HepG2 (cell line): ENCODE results near the gene FGF7. TPM values are rescaled to one million over a fixed set of nuclear protein-coding genes. Genes with fewer than 3 reads are reported as not detected.

Source experiments
- ATAC-seq: fragments of 200-7000 bp; cut with Tn5 transposase; 3 replicates; pipeline ENCODE4 v1.9.1; 2020; ENCODE audit warnings: mild to moderate bottlenecking, moderate library complexity
- BruUV-seq: library from RNA; stranded (reverse); fragments of 400-500 nt; replicated peaks from 2 replicates; lab custom pipeline; 2021; lab: Mats Ljungman, UMichigan
- CTCF ChIA-PET: fragments of 300-600 bp; formaldehyde crosslinking; extraction: SDS; loops from one replicate; lab custom pipeline; 2021; ENCODE audit warnings: low total read pairs, inconsistent platforms, low intra/inter-chr PET ratio; lab: Yijun Ruan, JAX
- POLR2A ChIA-PET: fragments of 350-600 bp; sonication (Branson Sonifier 250); formaldehyde crosslinking; loops from one replicate; lab custom pipeline; 2020; ENCODE audit warnings: antibody characterized with exemption, inconsistent platforms; lab: Yijun Ruan, JAX
- DNase-seq: peaks from one replicate; pipeline ENCODE4 v3.0.0-alpha.2; 2015; ENCODE audit warnings: low spot score
- FAIRE-seq: peaks from 3 replicates; lab custom pipeline; 2011; peaks lifted over from hg19 to GRCh38; lab: Jason Lieb, UNC
- H2AFZ ChIP-seq: one replicate; pipeline ENCODE4 v1.6.1; 2011; ENCODE audit warnings: low read length, inconsistent platforms
- H3K27ac ChIP-seq: fragments of 300-600 bp; 3 replicates; pipeline ENCODE4 v1.8.0; 2011; ENCODE audit warnings: mixed run types, mild to moderate bottlenecking, mixed read lengths, low read length, inconsistent platforms; ENCODE audit not compliant: insufficient read depth; ENCODE audit errors: extremely low read length
- H3K27me3 ChIP-seq, 2 experiments: fragments of 200-600 bp in 1 of 2; 2 replicates in 1 of 2; 3 replicates in 1 of 2; pipeline versions ENCODE4 v1.6.0 to v1.8.0; 2011; ENCODE audit warnings: low read length in 2 of 2, mild to moderate bottlenecking in 2 of 2, moderate library complexity in 2 of 2, inconsistent platforms in 1 of 2; ENCODE audit not compliant: insufficient read depth in 2 of 2, control insufficient read depth in 1 of 2
- H3K36me3 ChIP-seq, 2 experiments: fragments of 200-600 bp in 1 of 2; replicated peaks in 1 of 2; 2 replicates in 1 of 2; 3 replicates in 1 of 2; pipeline versions ENCODE4 v1.5.1 to v1.8.0; 2011; ENCODE audit warnings: low read length in 2 of 2, inconsistent platforms in 1 of 2; ENCODE audit not compliant: insufficient read depth in 2 of 2, control insufficient read depth in 1 of 2
- H3K4me1 ChIP-seq: 2 replicates; pipeline ENCODE4 v1.5.1; 2012; ENCODE audit warnings: low read length, inconsistent platforms; ENCODE audit not compliant: insufficient read depth
- H3K4me2 ChIP-seq: 2 replicates; pipeline ENCODE4 v1.6.0; 2011; ENCODE audit warnings: low read depth, low read length, inconsistent platforms
- H3K4me3 ChIP-seq, 3 experiments: fragments of 200-600 bp in 1 of 3; sonication (generic), shearing (Covaris generic) in 1 of 3; replicated peaks in 1 of 3; 2 replicates each; pipeline ENCODE4 v1.5.1; 2011 to 2016; ENCODE audit warnings: low read length in 3 of 3, inconsistent platforms in 2 of 3, low read depth in 2 of 3, mild to moderate bottlenecking in 2 of 3, control low read depth in 1 of 3, mixed read lengths in 1 of 3; ENCODE audit not compliant: insufficient read depth in 1 of 3
- H3K79me2 ChIP-seq: one replicate; pipeline ENCODE4 v1.6.1; 2011; ENCODE audit warnings: low read length, inconsistent platforms; ENCODE audit not compliant: insufficient read depth
- H3K9ac ChIP-seq: 2 replicates; pipeline ENCODE4 v1.6.0; 2011; ENCODE audit warnings: mild to moderate bottlenecking, low read depth, low read length, inconsistent platforms; ENCODE audit not compliant: insufficient read depth
- H3K9me3 ChIP-seq: 2 replicates; pipeline ENCODE4 v1.5.1; 2012; ENCODE audit warnings: mild to moderate bottlenecking, low read length
- H4K20me1 ChIP-seq: 2 replicates; pipeline ENCODE4 v1.6.0; 2011; ENCODE audit warnings: inconsistent platforms, mild to moderate bottlenecking, low read length, moderate library complexity; ENCODE audit not compliant: insufficient read depth
- CHCHD3 ChIP-seq: sonication (generic); formaldehyde crosslinking; IDR thresholded peaks from 2 replicates; pipeline ENCODE4 v1.8.0; 2022; ENCODE audit warnings: mild to moderate bottlenecking, missing genetic modification reagents, moderate library complexity
- ELF3 ChIP-seq: IDR thresholded peaks from 2 replicates; pipeline ENCODE4 v1.6.1; 2016; ENCODE audit warnings: missing genetic modification reagents, missing compliant biosample characterization
- ISX ChIP-seq: sonication (generic); formaldehyde crosslinking; conservative IDR thresholded peaks from 2 replicates; pipeline ENCODE4 v1.5.0; 2020; ENCODE audit warnings: missing genetic modification reagents
- MZF1 ChIP-seq: sonication (generic); formaldehyde crosslinking; IDR thresholded peaks from 2 replicates; pipeline ENCODE4 v1.8.1; 2023; ENCODE audit warnings: mild to moderate bottlenecking, missing genetic modification reagents, borderline replicate concordance
- NONO ChIP-seq, 2 experiments: fragments of 450-650 bp in 1 of 2; sonication (generic) in 1 of 2; formaldehyde crosslinking in 1 of 2; IDR thresholded peaks in 1 of 2; conservative IDR thresholded peaks in 1 of 2; 2 replicates each; pipeline versions ENCODE4 v1.6.1 to v1.8.0; 2017 to 2022; ENCODE audit warnings: mild to moderate bottlenecking in 1 of 2, missing genetic modification reagents in 1 of 2, moderate library complexity in 1 of 2
- NR3C1 ChIP-seq: sonication (generic); formaldehyde crosslinking; IDR thresholded peaks from 2 replicates; pipeline ENCODE4 v1.4.0; 2020; ENCODE audit warnings: missing genetic modification reagents
- TEAD2 ChIP-seq: sonication (generic); formaldehyde crosslinking; IDR thresholded peaks from 2 replicates; pipeline ENCODE4 v1.9.0; 2021; ENCODE audit warnings: missing genetic modification reagents
- ZNF557 ChIP-seq: sonication (generic); formaldehyde crosslinking; IDR thresholded peaks from 2 replicates; pipeline ENCODE4 v1.4.0; 2020; ENCODE audit warnings: missing genetic modification reagents
- ZSCAN21 ChIP-seq: sonication (generic); formaldehyde crosslinking; IDR thresholded peaks from 2 replicates; pipeline ENCODE4 v1.8.0; 2022; ENCODE audit warnings: mild to moderate bottlenecking, missing genetic modification reagents, moderate library complexity, borderline replicate concordance
- WGBS: methylation state at CpG from one replicate; pipeline ENCODE4 v1.1.6; 2017; ENCODE audit warnings: low lambda C conversion rate; 5-methylcytosine and 5-hydroxymethylcytosine counted together
- in situ Hi-C: cut with HindIII; loops from 2 replicates; pipeline ENCODE4 v1.10.0; 2017; ENCODE audit warnings: low pct_unique_long_range_greater_than_20kb; ENCODE audit not compliant: extremely low pct_ligation_motif_present
- intact Hi-C: fragments of 100-400 bp; cut with micrococcal nuclease; formaldehyde crosslinking; loops from one replicate; pipeline ENCODE4 v1.10.0; 2022; ENCODE audit not compliant: unreplicated experiment
- polyA plus RNA-seq, 8 experiments: library from polyadenylated mRNA; depleted of rRNA in 3 of 8; stranded (reverse) in 7 of 8; unstranded in 1 of 8; fragments of >200 nt; fragmentation: Illumina TruSeq in 4 of 8; extraction: Trizol in 4 of 8; gene quantifications; 2 replicates each; pipeline versions ENCODE4 v1.2.1 to v1.2.3, GENCODE V29; 2011 to 2016; ENCODE audit warnings: low read depth in 4 of 8, missing spikeins in 1 of 8, mixed read lengths in 1 of 8; ENCODE audit not compliant: insufficient read depth in 1 of 8
- total RNA-seq, 5 experiments: library from RNA; depleted of rRNA; stranded (reverse); fragments of >200 nt; fragmentation: Illumina TruSeq; extraction: Trizol; gene quantifications; 2 replicates each; pipeline ENCODE4 v1.2.3, GENCODE V29; 2016; ENCODE audit warnings: low read depth in 1 of 5
- TF ChIP-seq, protein P1 (sequence below): sonication (generic); formaldehyde crosslinking; IDR thresholded peaks from 2 replicates; pipeline ENCODE4 v1.4.0; 2020; ENCODE audit warnings: missing genetic modification reagents, borderline replicate concordance
- TF ChIP-seq, protein P2 (sequence below): sonication (generic); formaldehyde crosslinking; IDR thresholded peaks from 2 replicates; pipeline ENCODE4 v1.4.0; 2020; ENCODE audit warnings: mild to moderate bottlenecking, low read depth, missing genetic modification reagents
- TF ChIP-seq, protein P3 (sequence below): sonication (generic); formaldehyde crosslinking; IDR thresholded peaks from 2 replicates; pipeline ENCODE4 v1.4.0; 2020; ENCODE audit warnings: mild to moderate bottlenecking, missing genetic modification reagents
- TF ChIP-seq, protein P4 (sequence below): sonication (generic); formaldehyde crosslinking; IDR thresholded peaks from 2 replicates; pipeline ENCODE4 v1.5.1; 2020; ENCODE audit warnings: missing genetic modification reagents, mild to moderate bottlenecking, borderline replicate concordance

Gene FGF7
- total and polyA plus RNA-seq, 2 of the 13 experiments (the other 11 are each of a cell fraction or from before 2014, with no cell fraction given), result not detected

DNA sequence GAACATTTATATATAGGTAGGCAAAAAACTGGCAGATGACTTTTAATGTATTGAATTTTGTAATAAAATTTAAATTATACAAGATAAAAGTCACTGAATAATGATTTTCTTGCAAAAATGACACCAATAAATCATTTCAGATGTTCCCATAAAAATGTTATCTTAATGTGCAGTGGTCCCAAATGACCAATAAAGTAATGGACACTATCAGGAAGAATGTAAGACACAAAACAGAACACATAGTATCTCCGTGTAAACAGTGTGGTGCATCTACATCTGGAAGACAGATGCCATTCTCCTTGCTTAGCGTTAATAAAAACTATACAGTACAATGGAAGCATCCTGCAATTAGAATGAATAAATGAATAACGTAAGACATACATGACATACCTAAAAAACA lies 41.5 kb downstream of the FGF7 start:
- POLR2A ChIA-PET, result no interaction called here
- no peak for FAIRE-seq
- TF ChIP-seq, protein P1, sequence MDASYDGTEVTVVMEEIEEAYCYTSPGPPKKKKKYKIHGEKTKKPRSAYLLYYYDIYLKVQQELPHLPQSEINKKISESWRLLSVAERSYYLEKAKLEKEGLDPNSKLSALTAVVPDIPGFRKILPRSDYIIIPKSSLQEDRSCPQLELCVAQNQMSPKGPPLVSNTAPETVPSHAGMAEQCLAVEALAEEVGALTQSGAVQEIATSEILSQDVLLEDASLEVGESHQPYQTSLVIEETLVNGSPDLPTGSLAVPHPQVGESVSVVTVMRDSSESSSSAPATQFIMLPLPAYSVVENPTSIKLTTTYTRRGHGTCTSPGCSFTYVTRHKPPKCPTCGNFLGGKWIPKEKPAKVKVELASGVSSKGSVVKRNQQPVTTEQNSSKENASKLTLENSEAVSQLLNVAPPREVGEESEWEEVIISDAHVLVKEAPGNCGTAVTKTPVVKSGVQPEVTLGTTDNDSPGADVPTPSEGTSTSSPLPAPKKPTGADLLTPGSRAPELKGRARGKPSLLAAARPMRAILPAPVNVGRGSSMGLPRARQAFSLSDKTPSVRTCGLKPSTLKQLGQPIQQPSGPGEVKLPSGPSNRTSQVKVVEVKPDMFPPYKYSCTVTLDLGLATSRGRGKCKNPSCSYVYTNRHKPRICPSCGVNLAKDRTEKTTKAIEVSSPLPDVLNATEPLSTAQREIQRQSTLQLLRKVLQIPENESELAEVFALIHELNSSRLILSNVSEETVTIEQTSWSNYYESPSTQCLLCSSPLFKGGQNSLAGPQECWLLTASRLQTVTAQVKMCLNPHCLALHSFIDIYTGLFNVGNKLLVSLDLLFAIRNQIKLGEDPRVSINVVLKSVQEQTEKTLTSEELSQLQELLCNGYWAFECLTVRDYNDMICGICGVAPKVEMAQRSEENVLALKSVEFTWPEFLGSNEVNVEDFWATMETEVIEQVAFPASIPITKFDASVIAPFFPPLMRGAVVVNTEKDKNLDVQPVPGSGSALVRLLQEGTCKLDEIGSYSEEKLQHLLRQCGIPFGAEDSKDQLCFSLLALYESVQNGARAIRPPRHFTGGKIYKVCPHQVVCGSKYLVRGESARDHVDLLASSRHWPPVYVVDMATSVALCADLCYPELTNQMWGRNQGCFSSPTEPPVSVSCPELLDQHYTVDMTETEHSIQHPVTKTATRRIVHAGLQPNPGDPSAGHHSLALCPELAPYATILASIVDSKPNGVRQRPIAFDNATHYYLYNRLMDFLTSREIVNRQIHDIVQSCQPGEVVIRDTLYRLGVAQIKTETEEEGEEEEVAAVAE (CRISPR knock-in tag), result no peak
- no peak for TF ChIP-seq NR3C1
- TF ChIP-seq, protein P2, sequence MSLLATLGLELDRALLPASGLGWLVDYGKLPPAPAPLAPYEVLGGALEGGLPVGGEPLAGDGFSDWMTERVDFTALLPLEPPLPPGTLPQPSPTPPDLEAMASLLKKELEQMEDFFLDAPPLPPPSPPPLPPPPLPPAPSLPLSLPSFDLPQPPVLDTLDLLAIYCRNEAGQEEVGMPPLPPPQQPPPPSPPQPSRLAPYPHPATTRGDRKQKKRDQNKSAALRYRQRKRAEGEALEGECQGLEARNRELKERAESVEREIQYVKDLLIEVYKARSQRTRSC (CRISPR knock-in tag), result no peak
- TF ChIP-seq NONO (IDR thresholded peaks at IDR 0.05), result no peak
- no peak for TF ChIP-seq NONO (CRISPR knock-in tag; conservative IDR thresholded peaks at IDR 0.05)
- no peak for TF ChIP-seq ZNF557 (CRISPR knock-in tag)
- TF ChIP-seq CHCHD3 (CRISPR knock-in tag), result no peak
- TF ChIP-seq MZF1 (CRISPR knock-in tag), result no peak
- no peak for TF ChIP-seq TEAD2 (CRISPR knock-in tag)
- no peak for TF ChIP-seq ISX
- TF ChIP-seq, protein P3, sequence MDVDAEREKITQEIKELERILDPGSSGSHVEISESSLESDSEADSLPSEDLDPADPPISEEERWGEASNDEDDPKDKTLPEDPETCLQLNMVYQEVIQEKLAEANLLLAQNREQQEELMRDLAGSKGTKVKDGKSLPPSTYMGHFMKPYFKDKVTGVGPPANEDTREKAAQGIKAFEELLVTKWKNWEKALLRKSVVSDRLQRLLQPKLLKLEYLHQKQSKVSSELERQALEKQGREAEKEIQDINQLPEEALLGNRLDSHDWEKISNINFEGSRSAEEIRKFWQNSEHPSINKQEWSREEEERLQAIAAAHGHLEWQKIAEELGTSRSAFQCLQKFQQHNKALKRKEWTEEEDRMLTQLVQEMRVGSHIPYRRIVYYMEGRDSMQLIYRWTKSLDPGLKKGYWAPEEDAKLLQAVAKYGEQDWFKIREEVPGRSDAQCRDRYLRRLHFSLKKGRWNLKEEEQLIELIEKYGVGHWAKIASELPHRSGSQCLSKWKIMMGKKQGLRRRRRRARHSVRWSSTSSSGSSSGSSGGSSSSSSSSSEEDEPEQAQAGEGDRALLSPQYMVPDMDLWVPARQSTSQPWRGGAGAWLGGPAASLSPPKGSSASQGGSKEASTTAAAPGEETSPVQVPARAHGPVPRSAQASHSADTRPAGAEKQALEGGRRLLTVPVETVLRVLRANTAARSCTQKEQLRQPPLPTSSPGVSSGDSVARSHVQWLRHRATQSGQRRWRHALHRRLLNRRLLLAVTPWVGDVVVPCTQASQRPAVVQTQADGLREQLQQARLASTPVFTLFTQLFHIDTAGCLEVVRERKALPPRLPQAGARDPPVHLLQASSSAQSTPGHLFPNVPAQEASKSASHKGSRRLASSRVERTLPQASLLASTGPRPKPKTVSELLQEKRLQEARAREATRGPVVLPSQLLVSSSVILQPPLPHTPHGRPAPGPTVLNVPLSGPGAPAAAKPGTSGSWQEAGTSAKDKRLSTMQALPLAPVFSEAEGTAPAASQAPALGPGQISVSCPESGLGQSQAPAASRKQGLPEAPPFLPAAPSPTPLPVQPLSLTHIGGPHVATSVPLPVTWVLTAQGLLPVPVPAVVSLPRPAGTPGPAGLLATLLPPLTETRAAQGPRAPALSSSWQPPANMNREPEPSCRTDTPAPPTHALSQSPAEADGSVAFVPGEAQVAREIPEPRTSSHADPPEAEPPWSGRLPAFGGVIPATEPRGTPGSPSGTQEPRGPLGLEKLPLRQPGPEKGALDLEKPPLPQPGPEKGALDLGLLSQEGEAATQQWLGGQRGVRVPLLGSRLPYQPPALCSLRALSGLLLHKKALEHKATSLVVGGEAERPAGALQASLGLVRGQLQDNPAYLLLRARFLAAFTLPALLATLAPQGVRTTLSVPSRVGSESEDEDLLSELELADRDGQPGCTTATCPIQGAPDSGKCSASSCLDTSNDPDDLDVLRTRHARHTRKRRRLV (CRISPR knock-in tag), result no peak
- TF ChIP-seq ZSCAN21 (CRISPR knock-in tag), result no peak
- no peak for TF ChIP-seq ELF3
- TF ChIP-seq, protein P4, sequence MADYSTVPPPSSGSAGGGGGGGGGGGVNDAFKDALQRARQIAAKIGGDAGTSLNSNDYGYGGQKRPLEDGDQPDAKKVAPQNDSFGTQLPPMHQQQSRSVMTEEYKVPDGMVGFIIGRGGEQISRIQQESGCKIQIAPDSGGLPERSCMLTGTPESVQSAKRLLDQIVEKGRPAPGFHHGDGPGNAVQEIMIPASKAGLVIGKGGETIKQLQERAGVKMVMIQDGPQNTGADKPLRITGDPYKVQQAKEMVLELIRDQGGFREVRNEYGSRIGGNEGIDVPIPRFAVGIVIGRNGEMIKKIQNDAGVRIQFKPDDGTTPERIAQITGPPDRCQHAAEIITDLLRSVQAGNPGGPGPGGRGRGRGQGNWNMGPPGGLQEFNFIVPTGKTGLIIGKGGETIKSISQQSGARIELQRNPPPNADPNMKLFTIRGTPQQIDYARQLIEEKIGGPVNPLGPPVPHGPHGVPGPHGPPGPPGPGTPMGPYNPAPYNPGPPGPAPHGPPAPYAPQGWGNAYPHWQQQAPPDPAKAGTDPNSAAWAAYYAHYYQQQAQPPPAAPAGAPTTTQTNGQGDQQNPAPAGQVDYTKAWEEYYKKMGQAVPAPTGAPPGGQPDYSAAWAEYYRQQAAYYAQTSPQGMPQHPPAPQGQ (CRISPR knock-in tag), result no peak

More for the DNA sequence above, 41.5 kb downstream of the FGF7 start:
- in situ Hi-C loops, result no loop called here
- Histone ChIP-seq H3K36me3 (no peaks in the 10 kb centered on the region), H3K9ac (no peak overlapping the region), H4K20me1 (no peaks in the 10 kb centered on the region), H3K9me3 (no peaks in the 10 kb centered on the region), H3K27me3 (no peaks in the 10 kb centered on the region), H3K4me3 (no peak overlapping the region), H3K4me1 (no peaks in the 10 kb centered on the region), H3K27ac (no peak overlapping the region), H3K4me2 (no peak overlapping the region), H2AFZ (no peak overlapping the region), H3K79me2 (no peaks in the 10 kb centered on the region)
- 30% methylated on average over 3 of the region's 3 CpGs for WGBS
- ATAC-seq, result no peak
- no TSS peak for BruUV-seq
- CTCF ChIA-PET, result interaction anchor here (0.6 kb wide), 1 partner anchor 227 kb away, joined by 3 read pairs; no protein-coding TSS in a partner anchor
- intact Hi-C loops, result no loop called here
- no peak for DNase-seq
